ENCODE measurements around the gene MS4A3.

DNA sequence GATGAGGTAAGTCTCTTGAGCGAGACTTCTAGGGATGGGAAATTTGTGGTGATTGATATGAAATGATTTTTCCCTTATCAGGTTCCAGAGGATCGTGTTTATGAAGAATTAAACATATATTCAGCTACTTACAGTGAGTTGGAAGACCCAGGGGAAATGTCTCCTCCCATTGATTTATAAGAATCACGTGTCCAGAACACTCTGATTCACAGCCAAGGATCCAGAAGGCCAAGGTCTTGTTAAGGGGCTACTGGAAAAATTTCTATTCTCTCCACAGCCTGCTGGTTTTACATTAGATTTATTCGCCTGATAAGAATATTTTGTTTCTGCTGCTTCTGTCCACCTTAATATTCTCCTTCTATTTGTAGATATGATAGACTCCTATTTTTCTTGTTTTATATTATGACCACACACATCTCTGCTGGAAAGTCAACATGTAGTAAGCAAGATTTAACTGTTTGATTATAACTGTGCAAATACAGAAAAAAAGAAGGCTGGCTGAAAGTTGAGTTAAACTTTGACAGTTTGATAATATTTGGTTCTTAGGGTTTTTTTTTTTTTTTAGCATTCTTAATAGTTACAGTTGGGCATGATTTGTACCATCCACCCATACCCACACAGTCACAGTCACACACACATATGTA, 39.1 kb downstream of the MS4A3 start:
- TF ChIP-seq POLR2AphosphoS5 (IDR thresholded peaks at IDR 0.05; ENCODE audit: low read depth, low read length) = no peak
- no peak for TF ChIP-seq SPI1 (IDR thresholded peaks at IDR 0.05; ENCODE audit: low read depth, low read length)
- no peak for TF ChIP-seq TAF1 (IDR thresholded peaks at IDR 0.05; ENCODE audit: low read depth, low read length)
- TF ChIP-seq POLR2A (IDR thresholded peaks at IDR 0.05; ENCODE audit: low read depth, low read length) = no peak

All from GM12891 (cell line).